GM23338 (cell line): ENCODE measurements around the gene SP8. TPM values are rescaled to one million over a fixed set of nuclear protein-coding genes. Genes with fewer than 3 reads are reported as not detected.

Source experiments
- ATAC-seq: fragments of 200-7000 bp; cut with Tn5 transposase; 3 replicates; pipeline ENCODE4 v1.9.1; 2020
- DNase-seq: peaks from one replicate; pipeline ENCODE4 v3.0.0-alpha.2; 2015; ENCODE audit warnings: low spot score
- H2AFZ ChIP-seq: fragments of 200-600 bp; sonication (generic); 2 replicates; pipeline ENCODE4 v1.8.0; 2016; ENCODE audit warnings: antibody characterized with exemption, mild to moderate bottlenecking, moderate library complexity
- H3F3A ChIP-seq: fragments of 200-600 bp; sonication (generic); replicated peaks from 2 replicates; pipeline ENCODE4 v1.8.0; 2017; ENCODE audit warnings: antibody characterized with exemption, mixed run types, low read depth
- H3K27ac ChIP-seq: fragments of 200-600 bp; sonication (generic); 2 replicates; pipeline ENCODE4 v1.6.1; 2016; ENCODE audit warnings: low read depth
- H3K27me3 ChIP-seq: fragments of 200-600 bp; sonication (generic); 2 replicates; pipeline ENCODE4 v1.8.0; 2016; ENCODE audit warnings: mild to moderate bottlenecking, mixed run types, moderate library complexity; ENCODE audit not compliant: insufficient read depth
- H3K36me3 ChIP-seq: fragments of 200-600 bp; sonication (generic); 2 replicates; pipeline ENCODE4 v1.8.0; 2016; ENCODE audit warnings: mild to moderate bottlenecking; ENCODE audit not compliant: insufficient read depth
- H3K4me1 ChIP-seq: fragments of 200-600 bp; sonication (generic); 2 replicates; pipeline ENCODE4 v1.8.0; 2016; ENCODE audit warnings: mild to moderate bottlenecking, moderate library complexity; ENCODE audit not compliant: insufficient read depth
- H3K4me2 ChIP-seq: fragments of 200-600 bp; sonication (generic); 2 replicates; pipeline ENCODE4 v1.7.1; 2017; ENCODE audit warnings: mixed run types
- H3K4me3 ChIP-seq: fragments of 200-600 bp; sonication (generic); 2 replicates; pipeline ENCODE4 v1.6.1; 2016; ENCODE audit warnings: mixed run types
- H3K79me2 ChIP-seq: fragments of 200-600 bp; sonication (generic); replicated peaks from 2 replicates; pipeline ENCODE4 v1.8.0; 2017; ENCODE audit warnings: mild to moderate bottlenecking; ENCODE audit not compliant: insufficient read depth
- H3K9me2 ChIP-seq: fragments of 200-600 bp; sonication (generic); 2 replicates; pipeline ENCODE4 v1.8.0; 2017; ENCODE audit not compliant: insufficient read depth
- H4K20me1 ChIP-seq: fragments of 200-600 bp; sonication (generic); replicated peaks from 2 replicates; pipeline ENCODE4 v1.8.0; 2017; ENCODE audit warnings: mild to moderate bottlenecking; ENCODE audit not compliant: insufficient read depth
- H3K27ac Mint-ChIP-seq: 2 replicates; pipeline ENCODE4 v1.8.0; 2020; ENCODE audit warnings: inconsistent platforms, mild to moderate bottlenecking, moderate library complexity, mixed read lengths
- H3K27me3 Mint-ChIP-seq: 3 replicates; pipeline ENCODE4 v1.8.0; 2022; ENCODE audit warnings: low read depth, mild to moderate bottlenecking, moderate library complexity, mixed read lengths, inconsistent platforms; ENCODE audit not compliant: insufficient read depth, poor library complexity
- H3K36me3 Mint-ChIP-seq: 3 replicates; pipeline ENCODE4 v1.8.0; 2021; ENCODE audit warnings: low read depth, mild to moderate bottlenecking, inconsistent platforms, moderate library complexity, mixed read lengths
- H3K4me1 Mint-ChIP-seq: 3 replicates; pipeline ENCODE4 v1.8.0; 2020; ENCODE audit warnings: mild to moderate bottlenecking, inconsistent platforms, mixed read lengths
- H3K4me3 Mint-ChIP-seq: 3 replicates; pipeline ENCODE4 v1.8.0; 2021; ENCODE audit warnings: moderate library complexity, mild to moderate bottlenecking, inconsistent platforms, mixed read lengths
- H3K9me3 Mint-ChIP-seq: 3 replicates; pipeline ENCODE4 v1.8.0; 2020; ENCODE audit warnings: moderate library complexity, mild to moderate bottlenecking, inconsistent platforms, mixed read lengths
- CREB1 ChIP-seq: fragments of 250-450 bp; sonication (Bioruptor Pico); IDR thresholded peaks from 2 replicates; pipeline ENCODE4 v1.5.0; 2020; ENCODE audit warnings: low read depth, mild to moderate bottlenecking, moderate library complexity
- ETS1 ChIP-seq: IDR thresholded peaks from 2 replicates; pipeline ENCODE4 v1.6.1; 2016; ENCODE audit warnings: antibody characterized with exemption
- EZH2 ChIP-seq: fragments of 200-600 bp; sonication (generic); IDR thresholded peaks from one replicate; pipeline ENCODE4 v1.8.0; 2017; ENCODE audit warnings: antibody characterized with exemption, mild to moderate bottlenecking, low read depth; ENCODE audit not compliant: unreplicated experiment
- EZH2phosphoT487 ChIP-seq: fragments of 200-600 bp; sonication (generic); IDR thresholded peaks from one replicate; pipeline ENCODE4 v1.8.1; 2018; ENCODE audit warnings: antibody characterized with exemption; ENCODE audit not compliant: unreplicated experiment
- JUNB ChIP-seq: IDR thresholded peaks from one replicate; pipeline ENCODE4 v1.6.1; 2016; ENCODE audit warnings: antibody characterized with exemption; ENCODE audit not compliant: unreplicated experiment
- NANOG ChIP-seq: IDR thresholded peaks from 2 replicates; pipeline ENCODE4 v1.6.1; 2016; ENCODE audit warnings: antibody characterized with exemption, borderline replicate concordance
- POLR2AphosphoS5 ChIP-seq: IDR thresholded peaks from 2 replicates; pipeline ENCODE4 v1.6.1; 2016; ENCODE audit warnings: antibody characterized with exemption, low read depth
- STAT1 ChIP-seq: IDR thresholded peaks from one replicate; pipeline ENCODE4 v1.6.1; 2016; ENCODE audit warnings: antibody characterized with exemption; ENCODE audit not compliant: unreplicated experiment
- ZNF114 ChIP-seq: fragments of 250-450 bp; sonication (Bioruptor Pico); IDR thresholded peaks from 2 replicates; pipeline ENCODE4 v1.5.0; 2020; ENCODE audit warnings: mild to moderate bottlenecking, moderate library complexity
- ZNF331 ChIP-seq: fragments of 250-450 bp; sonication (Bioruptor Pico); IDR thresholded peaks from 2 replicates; pipeline ENCODE4 v1.5.0; 2020; ENCODE audit warnings: low read depth, mild to moderate bottlenecking, moderate library complexity
- ZNF462 ChIP-seq: fragments of 250-450 bp; sonication (Bioruptor Pico); IDR thresholded peaks from 2 replicates; pipeline ENCODE4 v1.5.0; 2020; ENCODE audit warnings: mild to moderate bottlenecking, moderate library complexity
- polyA plus RNA-seq: library from polyadenylated mRNA; unstranded; fragments of >200 nt; fragmentation: Nextera tagmentation; extraction: Ambion mirVana; gene quantifications from 2 replicates; pipeline ENCODE4 v1.2.1, GENCODE V29; 2016
- total RNA-seq: library from RNA; depleted of rRNA; stranded (reverse); fragments of >200 nt; shearing (Covaris generic); gene quantifications from 2 replicates; pipeline ENCODE4 v1.2.3, GENCODE V29; 2014
- TF ChIP-seq, protein P1 (sequence below): IDR thresholded peaks from one replicate; pipeline ENCODE4 v1.6.1; 2018; ENCODE audit warnings: antibody characterized with exemption; ENCODE audit not compliant: unreplicated experiment

SP8 gene
- total and polyA plus RNA-seq, 2 experiments from 2014 or later, result 3.7 to 6.7 TPM

DNA sequence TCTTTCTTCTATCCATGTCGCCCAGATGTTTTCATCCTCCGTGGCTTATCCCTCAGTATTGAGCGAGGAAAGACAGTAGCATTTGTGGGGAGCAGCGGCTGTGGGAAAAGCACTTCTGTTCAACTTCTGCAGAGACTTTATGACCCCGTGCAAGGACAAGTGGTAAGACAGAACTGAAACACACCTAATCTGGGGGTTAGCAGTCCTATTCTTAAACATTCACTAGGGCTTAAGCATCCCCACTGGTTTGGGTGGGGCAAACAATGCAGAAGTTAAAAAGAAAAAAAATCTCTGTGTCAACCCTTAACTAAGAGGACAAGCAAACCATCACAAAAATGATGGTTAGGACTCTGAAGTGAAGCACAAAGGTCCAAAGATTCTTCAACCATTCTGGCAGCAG lies 43.8 kb downstream of the SP8 start (continued):
- TF ChIP-seq ZNF462 (CRISPR knock-in tag), result no peak
- TF ChIP-seq EZH2phosphoT487, result no peak
- no peak for TF ChIP-seq CREB1 (CRISPR knock-in tag)
- no peak for TF ChIP-seq JUNB
- no peak for TF ChIP-seq ZNF331 (CRISPR knock-in tag)

GRCh38 chr7:20741801-20742200 lies 44.9 kb downstream of the SP8 start:
- H3F3A ChIP-seq, result no peaks in the 10 kb centered on the region
- no peaks in the 10 kb centered on the region for H3K9me2 ChIP-seq
- no peak overlapping the region for H3K4me3 ChIP-seq
- ATAC-seq, result no peak
- no peak for DNase-seq
- H3K4me1 Mint-ChIP-seq, result peaks cover 14% of the 10 kb centered on the region
- no peak overlapping the region for H3K27ac ChIP-seq
- no peaks in the 10 kb centered on the region for H3K27me3 ChIP-seq
- no peaks in the 10 kb centered on the region for H3K36me3 ChIP-seq
- no peak overlapping the region for H3K27ac Mint-ChIP-seq
- no peaks in the 10 kb centered on the region for H3K79me2 ChIP-seq
- H2AFZ ChIP-seq, result no peak overlapping the region
- H3K9me3 Mint-ChIP-seq, result no peaks in the 10 kb centered on the region
- H3K4me2 ChIP-seq, result no peak overlapping the region
- no peak overlapping the region for H3K4me3 Mint-ChIP-seq
- H3K27me3 Mint-ChIP-seq, result peaks cover 11% of the 10 kb centered on the region
- H3K36me3 Mint-ChIP-seq, result no peaks in the 10 kb centered on the region; the same call in 2 of the 3 replicates
- H3K4me1 ChIP-seq, result no peaks in the 10 kb centered on the region
- H4K20me1 ChIP-seq, result no peaks in the 10 kb centered on the region
- TF ChIP-seq STAT1 (no peak), JUNB (no peak), EZH2 (no peak), CREB1 (CRISPR knock-in tag) (no peak), ETS1 (no peak), ZNF114 (CRISPR knock-in tag) (no peak), EZH2phosphoT487 (no peak), POLR2AphosphoS5 (no peak), NANOG (no peak)
- TF ChIP-seq, protein P1, sequence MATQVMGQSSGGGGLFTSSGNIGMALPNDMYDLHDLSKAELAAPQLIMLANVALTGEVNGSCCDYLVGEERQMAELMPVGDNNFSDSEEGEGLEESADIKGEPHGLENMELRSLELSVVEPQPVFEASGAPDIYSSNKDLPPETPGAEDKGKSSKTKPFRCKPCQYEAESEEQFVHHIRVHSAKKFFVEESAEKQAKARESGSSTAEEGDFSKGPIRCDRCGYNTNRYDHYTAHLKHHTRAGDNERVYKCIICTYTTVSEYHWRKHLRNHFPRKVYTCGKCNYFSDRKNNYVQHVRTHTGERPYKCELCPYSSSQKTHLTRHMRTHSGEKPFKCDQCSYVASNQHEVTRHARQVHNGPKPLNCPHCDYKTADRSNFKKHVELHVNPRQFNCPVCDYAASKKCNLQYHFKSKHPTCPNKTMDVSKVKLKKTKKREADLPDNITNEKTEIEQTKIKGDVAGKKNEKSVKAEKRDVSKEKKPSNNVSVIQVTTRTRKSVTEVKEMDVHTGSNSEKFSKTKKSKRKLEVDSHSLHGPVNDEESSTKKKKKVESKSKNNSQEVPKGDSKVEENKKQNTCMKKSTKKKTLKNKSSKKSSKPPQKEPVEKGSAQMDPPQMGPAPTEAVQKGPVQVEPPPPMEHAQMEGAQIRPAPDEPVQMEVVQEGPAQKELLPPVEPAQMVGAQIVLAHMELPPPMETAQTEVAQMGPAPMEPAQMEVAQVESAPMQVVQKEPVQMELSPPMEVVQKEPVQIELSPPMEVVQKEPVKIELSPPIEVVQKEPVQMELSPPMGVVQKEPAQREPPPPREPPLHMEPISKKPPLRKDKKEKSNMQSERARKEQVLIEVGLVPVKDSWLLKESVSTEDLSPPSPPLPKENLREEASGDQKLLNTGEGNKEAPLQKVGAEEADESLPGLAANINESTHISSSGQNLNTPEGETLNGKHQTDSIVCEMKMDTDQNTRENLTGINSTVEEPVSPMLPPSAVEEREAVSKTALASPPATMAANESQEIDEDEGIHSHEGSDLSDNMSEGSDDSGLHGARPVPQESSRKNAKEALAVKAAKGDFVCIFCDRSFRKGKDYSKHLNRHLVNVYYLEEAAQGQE, result no peak
